ENCODE measurements around the gene SH3YL1. TPM values are rescaled to one million over a fixed set of nuclear protein-coding genes. Genes with fewer than 3 reads are reported as not detected.

SH3YL1 gene
- total RNA-seq, 2 donors from 2014 or later = 28.6 to 40.6 TPM

DNA sequence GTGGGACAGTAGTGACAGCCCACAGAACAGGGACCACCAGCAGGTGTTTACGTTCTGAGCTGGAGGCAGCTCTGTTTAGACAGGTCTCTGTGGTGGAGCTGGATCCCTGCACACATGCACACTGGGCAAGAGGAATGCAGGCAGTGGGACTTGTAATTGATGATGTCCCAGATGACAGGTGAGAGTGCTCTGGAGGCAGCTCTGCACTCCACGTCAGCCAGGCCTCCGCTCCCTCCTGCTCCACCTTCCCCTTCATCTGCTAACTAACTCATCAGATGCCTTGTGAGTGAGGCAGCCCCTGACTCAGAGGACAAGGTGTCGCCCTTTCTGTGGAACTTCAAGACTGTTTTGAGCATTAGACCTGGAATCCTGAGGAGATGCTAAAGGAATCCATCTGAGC lies 53.2 kb downstream of the SH3YL1 start:
- no peak for DNase-seq (ENCODE audit: low spot score)
- Histone ChIP-seq H3K27me3 (replicated peaks; ENCODE audit: insufficient read depth) (no peaks in the 10 kb centered on the region), H3K4me1 (ENCODE audit: control insufficient read depth in 1 of 2, low read depth in 2 of 2) (no peaks in the 10 kb centered on the region), H3K27ac (no peak overlapping the region), H3K4me3 (no peak overlapping the region), H3K36me3 (no peaks in the 10 kb centered on the region), H3K9me3 (no peaks in the 10 kb centered on the region)
- no peak for ATAC-seq (ENCODE audit: insufficient number of reproducible peaks, low FRiP score, low read depth)
- TF ChIP-seq, protein P1, sequence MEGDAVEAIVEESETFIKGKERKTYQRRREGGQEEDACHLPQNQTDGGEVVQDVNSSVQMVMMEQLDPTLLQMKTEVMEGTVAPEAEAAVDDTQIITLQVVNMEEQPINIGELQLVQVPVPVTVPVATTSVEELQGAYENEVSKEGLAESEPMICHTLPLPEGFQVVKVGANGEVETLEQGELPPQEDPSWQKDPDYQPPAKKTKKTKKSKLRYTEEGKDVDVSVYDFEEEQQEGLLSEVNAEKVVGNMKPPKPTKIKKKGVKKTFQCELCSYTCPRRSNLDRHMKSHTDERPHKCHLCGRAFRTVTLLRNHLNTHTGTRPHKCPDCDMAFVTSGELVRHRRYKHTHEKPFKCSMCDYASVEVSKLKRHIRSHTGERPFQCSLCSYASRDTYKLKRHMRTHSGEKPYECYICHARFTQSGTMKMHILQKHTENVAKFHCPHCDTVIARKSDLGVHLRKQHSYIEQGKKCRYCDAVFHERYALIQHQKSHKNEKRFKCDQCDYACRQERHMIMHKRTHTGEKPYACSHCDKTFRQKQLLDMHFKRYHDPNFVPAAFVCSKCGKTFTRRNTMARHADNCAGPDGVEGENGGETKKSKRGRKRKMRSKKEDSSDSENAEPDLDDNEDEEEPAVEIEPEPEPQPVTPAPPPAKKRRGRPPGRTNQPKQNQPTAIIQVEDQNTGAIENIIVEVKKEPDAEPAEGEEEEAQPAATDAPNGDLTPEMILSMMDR (IDR thresholded peaks at IDR 0.05) = no peak

DNA sequence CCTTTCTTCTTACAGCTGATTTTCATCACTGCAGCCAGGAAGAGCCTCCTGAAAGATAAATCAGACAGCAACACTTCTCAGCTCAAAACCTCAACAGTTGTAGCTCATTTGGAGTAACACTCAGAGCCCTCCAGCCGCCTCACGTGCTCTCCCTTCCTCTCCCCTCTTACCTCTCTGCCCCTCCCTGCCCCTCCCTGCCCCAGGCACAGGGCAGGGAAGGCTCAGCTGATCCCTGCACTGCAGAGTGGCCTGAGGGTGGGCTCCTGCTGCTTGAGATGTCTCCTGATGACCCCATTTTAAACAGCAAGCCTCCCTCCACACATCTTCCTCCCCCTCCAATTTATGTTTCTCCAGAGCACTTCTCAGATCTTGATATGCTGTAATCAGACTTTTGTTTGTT lies 54.4 kb downstream of the SH3YL1 start:
- TF ChIP-seq, protein P1 (IDR thresholded peaks at IDR 0.05) = no peak
- H3K36me3 ChIP-seq = no peaks in the 10 kb centered on the region
- no peak overlapping the region for H3K4me3 ChIP-seq
- H3K27ac ChIP-seq = no peak overlapping the region
- DNase-seq (ENCODE audit: low spot score) (no peak), ATAC-seq (ENCODE audit: insufficient number of reproducible peaks, low FRiP score, low read depth) (no peak)
- no peaks in the 10 kb centered on the region for H3K27me3 ChIP-seq (replicated peaks; ENCODE audit: insufficient read depth)
- H3K4me1 ChIP-seq (ENCODE audit: control insufficient read depth in 1 of 2, low read depth in 2 of 2) = no peaks in the 10 kb centered on the region
- no peaks in the 10 kb centered on the region for H3K9me3 ChIP-seq

DNA sequence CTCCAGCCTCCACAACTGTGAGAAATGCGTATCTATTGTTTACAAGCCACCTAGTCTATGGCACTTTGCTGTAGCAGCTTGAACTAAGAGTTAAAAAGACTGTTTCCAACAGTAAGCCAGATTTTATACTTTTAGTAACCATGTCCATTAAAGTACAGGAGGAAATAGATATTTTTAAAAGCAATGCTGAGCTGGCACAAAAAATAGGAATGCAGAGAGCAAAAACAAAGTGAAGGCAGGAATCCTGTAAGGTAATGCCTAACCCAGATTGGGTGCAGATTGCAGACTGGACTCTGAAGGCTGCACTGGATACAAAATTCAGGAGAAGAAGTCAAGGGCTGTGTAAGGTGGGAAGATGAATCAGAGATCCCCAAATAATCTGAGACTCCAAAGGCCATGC lies 55.5 kb downstream of the SH3YL1 start:
- no peaks in the 10 kb centered on the region for H3K9me3 ChIP-seq
- no peak overlapping the region for H3K27ac ChIP-seq
- H3K4me3 ChIP-seq = no peak overlapping the region
- H3K36me3 ChIP-seq = no peaks in the 10 kb centered on the region
- TF ChIP-seq, protein P1 (IDR thresholded peaks at IDR 0.05) = no peak
- H3K27me3 ChIP-seq (replicated peaks; ENCODE audit: insufficient read depth) = no peaks in the 10 kb centered on the region
- DNase-seq (ENCODE audit: low spot score) (no peak), ATAC-seq (ENCODE audit: insufficient number of reproducible peaks, low FRiP score, low read depth) (no peak)
- peaks cover 0 to 5% of the 10 kb centered on the region in 2 donors for H3K4me1 ChIP-seq (ENCODE audit: control insufficient read depth in 1 of 2, low read depth in 2 of 2)

DNA sequence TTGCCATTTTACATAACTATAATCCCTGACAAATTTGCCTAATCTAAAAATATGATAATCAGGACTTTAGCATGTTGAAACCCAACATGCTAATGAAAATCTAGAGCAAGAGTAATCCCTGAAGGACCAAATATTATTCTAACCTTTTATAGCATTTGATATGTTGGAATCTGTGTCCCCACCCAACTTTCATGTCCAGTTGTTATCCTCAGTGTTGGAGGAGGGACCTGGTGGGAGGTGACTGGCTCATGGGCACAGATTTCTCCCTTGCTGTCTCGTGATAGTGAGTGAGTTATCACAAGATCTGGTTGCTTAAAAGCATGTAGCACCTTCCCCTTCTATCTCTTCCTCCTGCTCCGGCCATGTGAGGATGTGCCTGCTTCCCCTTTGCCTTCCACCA lies 59.8 kb downstream of the SH3YL1 start:
- Histone ChIP-seq H3K27me3 (replicated peaks; ENCODE audit: insufficient read depth) (no peaks in the 10 kb centered on the region), H3K4me1 (ENCODE audit: control insufficient read depth in 1 of 2, low read depth in 2 of 2) (peaks cover 0 to 34% of the 10 kb centered on the region in 2 donors), H3K9me3 (no peaks in the 10 kb centered on the region), H3K36me3 (no peaks in the 10 kb centered on the region), H3K4me3 (no peak overlapping the region), H3K27ac (no peak overlapping the region)
- TF ChIP-seq, protein P1 (IDR thresholded peaks at IDR 0.05) = no peak
- no peak for ATAC-seq (ENCODE audit: insufficient number of reproducible peaks, low FRiP score, low read depth)
- no peak for DNase-seq (ENCODE audit: low spot score)

DNA sequence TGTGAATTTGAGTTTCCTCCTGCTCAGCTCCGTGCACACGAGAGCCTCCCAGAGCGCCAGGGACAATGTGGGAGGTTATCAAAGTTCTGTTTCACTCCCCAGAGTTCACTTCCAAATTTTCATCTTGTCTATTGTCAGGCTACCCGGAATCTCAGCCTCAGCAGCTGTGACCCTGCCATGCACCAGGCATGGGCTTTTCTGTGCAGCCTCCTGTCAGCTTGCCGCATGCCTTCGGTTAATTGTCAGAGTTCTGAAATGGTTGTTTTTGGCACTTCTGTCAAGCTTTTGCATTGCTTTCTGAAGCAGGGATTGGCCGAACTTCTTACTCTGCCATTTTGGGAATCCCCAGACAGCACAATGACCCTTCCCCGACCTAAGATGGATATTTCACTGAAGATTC lies 60.4 kb downstream of the SH3YL1 start:
- no peak overlapping the region for H3K27ac ChIP-seq
- TF ChIP-seq, protein P1 (IDR thresholded peaks at IDR 0.05) = no peak
- no peak for ATAC-seq (ENCODE audit: insufficient number of reproducible peaks, low FRiP score, low read depth)
- H3K4me1 ChIP-seq (ENCODE audit: control insufficient read depth in 1 of 2, low read depth in 2 of 2) = peaks cover 0 to 40% of the 10 kb centered on the region in 2 donors
- DNase-seq (ENCODE audit: low spot score) = no peak
- H3K27me3 ChIP-seq (replicated peaks; ENCODE audit: insufficient read depth) = no peaks in the 10 kb centered on the region
- H3K4me3 ChIP-seq = no peak overlapping the region
- H3K9me3 ChIP-seq = no peaks in the 10 kb centered on the region
- no peaks in the 10 kb centered on the region for H3K36me3 ChIP-seq

Data from thoracic aorta (tissue), 2 donors.